Caco-2 (cell line): ENCODE results near the gene CRTAC1. TPM values are rescaled to one million over a fixed set of nuclear protein-coding genes. Genes with fewer than 3 reads are reported as not detected.

Source experiments
- BruUV-seq: library from RNA; stranded (reverse); fragments of 400-500 nt; replicated peaks from 2 replicates; lab custom pipeline; 2021; lab: Mats Ljungman, UMichigan
- CTCF ChIA-PET: fragments of 300-600 bp; sonication (Branson Sonifier 250); formaldehyde crosslinking; loops from one replicate; lab custom pipeline; 2022; ENCODE audit warnings: antibody characterized with exemption; lab: Charles Lee
- POLR2A ChIA-PET: fragments of 300-600 bp; sonication (Branson Sonifier 250); formaldehyde crosslinking; loops from one replicate; lab custom pipeline; 2022; ENCODE audit warnings: antibody characterized with exemption; lab: Charles Lee
- DNase-seq, 2 experiments: peaks; one replicate each; pipeline versions ENCODE4 v3.0.0 to v3.0.0-alpha.2; 2020 to 2022
- H3K27me3 ChIP-seq: replicated peaks from 2 replicates; pipeline ENCODE4 v1.6.0; 2011; ENCODE audit warnings: low read length; ENCODE audit not compliant: control insufficient read depth, insufficient read depth
- H3K36me3 ChIP-seq: 2 replicates; pipeline ENCODE4 v1.5.1; 2011; ENCODE audit warnings: low read length; ENCODE audit not compliant: control insufficient read depth, insufficient read depth
- H3K4me1 ChIP-seq: fragments of 250-450 bp; sonication (Bioruptor Pico); 2 replicates; pipeline ENCODE4 v1.5.1; 2020; ENCODE audit warnings: mild to moderate bottlenecking
- H3K4me3 ChIP-seq: 2 replicates; pipeline ENCODE4 v1.5.1; 2011; ENCODE audit warnings: low read depth, mild to moderate bottlenecking, control low read depth, low read length
- H3K9me3 ChIP-seq: fragments of 250-450 bp; sonication (Bioruptor Pico); 2 replicates; pipeline ENCODE4 v1.5.1; 2020; ENCODE audit warnings: mild to moderate bottlenecking, moderate library complexity
- H3K27ac Mint-ChIP-seq: one replicate; pipeline ENCODE4 v1.8.0; 2022; ENCODE audit warnings: mixed read lengths; ENCODE audit not compliant: unreplicated experiment
- H3K27me3 Mint-ChIP-seq: one replicate; pipeline ENCODE4 v1.8.0; 2022; ENCODE audit warnings: mixed read lengths; ENCODE audit not compliant: insufficient read depth, unreplicated experiment
- H3K36me3 Mint-ChIP-seq: one replicate; pipeline ENCODE4 v1.8.0; 2022; ENCODE audit warnings: mild to moderate bottlenecking, mixed read lengths; ENCODE audit not compliant: insufficient read depth, unreplicated experiment
- H3K4me1 Mint-ChIP-seq: one replicate; pipeline ENCODE4 v1.8.0; 2022; ENCODE audit warnings: low read depth, mixed read lengths; ENCODE audit not compliant: unreplicated experiment
- H3K4me3 Mint-ChIP-seq: one replicate; pipeline ENCODE4 v1.8.0; 2022; ENCODE audit warnings: mild to moderate bottlenecking, moderate library complexity, mixed read lengths; ENCODE audit not compliant: unreplicated experiment
- H3K9me3 Mint-ChIP-seq: one replicate; pipeline ENCODE4 v1.8.0; 2022; ENCODE audit warnings: mixed read lengths; ENCODE audit not compliant: unreplicated experiment
- intact Hi-C: fragments of 100-400 bp; cut with micrococcal nuclease; formaldehyde crosslinking; loops from one replicate; pipeline ENCODE4 v1.10.0; 2022; ENCODE audit not compliant: unreplicated experiment
- total RNA-seq: library from RNA; stranded (reverse); gene quantifications from 2 replicates; pipeline ENCODE4 v1.2.3, GENCODE V29; 2022
- TF ChIP-seq, protein P1 (sequence below), 2 experiments: fragments of 200-600 bp in 1 of 2; IDR thresholded peaks; 1 replicate in 1 of 2; 2 replicates in 1 of 2; pipeline versions ENCODE4 v1.5.1 to v1.8.0; 2011 to 2022; ENCODE audit warnings: antibody characterized with exemption in 1 of 2, control low read depth in 1 of 2, inconsistent platforms in 1 of 2, low read depth in 1 of 2, low read length in 1 of 2, mild to moderate bottlenecking in 1 of 2, moderate library complexity in 1 of 2; ENCODE audit not compliant: insufficient read depth in 1 of 2, severe bottlenecking in 1 of 2, unreplicated experiment in 1 of 2

CRTAC1 gene
- total RNA-seq, 1 experiment from 2014 or later, result not detected

DNA sequence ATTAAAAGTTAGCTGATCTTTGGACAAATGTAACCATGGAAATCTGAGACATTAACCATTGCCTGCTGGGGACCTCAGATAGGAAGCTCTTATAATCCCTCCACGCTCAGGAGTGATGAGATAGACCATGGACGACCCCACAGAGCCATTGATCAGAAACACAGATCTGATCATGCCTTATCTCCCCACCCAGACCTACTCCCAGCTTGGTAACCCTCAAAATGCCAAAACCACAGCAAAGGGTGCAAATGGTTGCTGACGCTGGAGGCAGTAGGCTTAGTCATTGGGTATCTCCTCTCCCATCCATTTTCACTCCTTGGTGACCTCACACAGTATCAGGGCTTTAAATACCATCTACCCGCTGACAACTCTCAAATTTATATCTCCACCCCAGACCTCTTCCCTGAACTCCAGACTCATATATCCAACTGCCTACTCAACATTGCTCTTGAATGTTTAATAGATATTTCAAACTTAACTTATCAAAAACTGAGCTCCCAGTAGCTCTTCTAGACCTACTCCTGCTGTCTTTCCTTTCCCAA is 60.8 kb downstream of the CRTAC1 start:
- Mint-ChIP-seq H3K4me1 (no peaks in the 10 kb centered on the region), H3K36me3 (no peaks in the 10 kb centered on the region), H3K27ac (no peak overlapping the region), H3K9me3 (no peaks in the 10 kb centered on the region), H3K27me3 (peaks cover 41% of the 10 kb centered on the region), H3K4me3 (no peak overlapping the region)
- POLR2A ChIA-PET, result no interaction called here
- CTCF ChIA-PET, result no interaction called here
- BruUV-seq, result no TSS peak
- H3K4me3 ChIP-seq, result no peak overlapping the region
- no peaks in the 10 kb centered on the region for H3K4me1 ChIP-seq
- H3K27me3 ChIP-seq, result no peaks in the 10 kb centered on the region; the same call in 1 of the 2 replicates
- intact Hi-C loops, result no loop called here
- TF ChIP-seq, protein P1, sequence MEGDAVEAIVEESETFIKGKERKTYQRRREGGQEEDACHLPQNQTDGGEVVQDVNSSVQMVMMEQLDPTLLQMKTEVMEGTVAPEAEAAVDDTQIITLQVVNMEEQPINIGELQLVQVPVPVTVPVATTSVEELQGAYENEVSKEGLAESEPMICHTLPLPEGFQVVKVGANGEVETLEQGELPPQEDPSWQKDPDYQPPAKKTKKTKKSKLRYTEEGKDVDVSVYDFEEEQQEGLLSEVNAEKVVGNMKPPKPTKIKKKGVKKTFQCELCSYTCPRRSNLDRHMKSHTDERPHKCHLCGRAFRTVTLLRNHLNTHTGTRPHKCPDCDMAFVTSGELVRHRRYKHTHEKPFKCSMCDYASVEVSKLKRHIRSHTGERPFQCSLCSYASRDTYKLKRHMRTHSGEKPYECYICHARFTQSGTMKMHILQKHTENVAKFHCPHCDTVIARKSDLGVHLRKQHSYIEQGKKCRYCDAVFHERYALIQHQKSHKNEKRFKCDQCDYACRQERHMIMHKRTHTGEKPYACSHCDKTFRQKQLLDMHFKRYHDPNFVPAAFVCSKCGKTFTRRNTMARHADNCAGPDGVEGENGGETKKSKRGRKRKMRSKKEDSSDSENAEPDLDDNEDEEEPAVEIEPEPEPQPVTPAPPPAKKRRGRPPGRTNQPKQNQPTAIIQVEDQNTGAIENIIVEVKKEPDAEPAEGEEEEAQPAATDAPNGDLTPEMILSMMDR (IDR thresholded peaks at IDR 0.05; ENCODE audit: insufficient read depth in 1 of 2, low read depth in 1 of 2, low read length in 1 of 2, severe bottlenecking in 1 of 2, unreplicated experiment in 1 of 2), result no peak
- no peaks in the 10 kb centered on the region for H3K9me3 ChIP-seq
- H3K36me3 ChIP-seq, result no peaks in the 10 kb centered on the region
- DNase-seq, result no peak

DNA sequence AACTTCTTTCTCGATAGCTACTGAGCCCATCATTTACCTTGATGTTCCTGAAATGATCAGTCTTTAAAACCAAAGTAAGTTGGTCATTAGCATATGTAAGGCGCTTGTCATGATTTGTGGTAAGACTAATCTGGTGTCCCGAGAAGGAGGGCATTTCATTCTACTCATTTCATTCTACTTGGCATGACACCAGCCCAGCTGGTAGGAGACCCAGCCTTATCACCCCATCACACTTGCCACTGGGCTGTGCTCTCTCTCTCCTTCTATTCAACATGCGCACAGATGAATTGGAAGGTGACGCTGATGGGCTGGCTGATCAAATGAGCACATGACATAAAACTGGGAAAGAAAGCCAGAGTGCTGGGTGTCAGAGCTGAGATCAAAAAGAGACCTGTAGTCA is 65.7 kb downstream of the CRTAC1 start:
- POLR2A ChIA-PET, result no interaction called here
- peaks cover 34% of the 10 kb centered on the region for H3K27me3 Mint-ChIP-seq

DNA sequence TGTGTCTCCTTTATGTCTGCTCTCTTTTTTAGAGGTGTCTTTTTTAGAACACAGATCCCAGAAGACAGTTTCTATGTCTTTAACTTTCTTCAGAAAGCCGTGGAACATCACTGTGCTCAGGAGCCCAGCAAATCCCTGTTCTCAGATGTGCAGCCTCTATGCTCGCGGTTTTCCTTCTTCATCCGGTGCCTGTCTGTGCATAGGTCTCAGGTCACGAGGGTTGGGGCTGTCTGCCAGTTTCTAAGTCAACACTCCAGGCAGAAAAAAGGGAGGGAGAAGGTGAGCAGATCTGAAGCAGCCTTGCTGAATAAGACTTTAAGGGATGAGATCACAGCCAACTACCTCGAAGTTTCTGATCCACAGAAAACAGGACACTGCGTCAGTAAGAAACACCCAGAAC is 68.5 kb downstream of the CRTAC1 start:
- Histone ChIP-seq H3K4me1 (no peaks in the 10 kb centered on the region), H3K27me3 (no peaks in the 10 kb centered on the region), H3K9me3 (no peaks in the 10 kb centered on the region), H3K4me3 (no peak overlapping the region), H3K36me3 (no peaks in the 10 kb centered on the region)
- intact Hi-C loops, result no loop called here
- DNase-seq, result no peak
- H3K36me3 Mint-ChIP-seq, result no peaks in the 10 kb centered on the region
- POLR2A ChIA-PET, result no interaction called here
- TF ChIP-seq, protein P1 (IDR thresholded peaks at IDR 0.05; ENCODE audit: insufficient read depth in 1 of 2, low read depth in 1 of 2, low read length in 1 of 2, severe bottlenecking in 1 of 2, unreplicated experiment in 1 of 2), result no peak
- H3K27me3 Mint-ChIP-seq, result peaks cover 32% of the 10 kb centered on the region
- no peak overlapping the region for H3K4me3 Mint-ChIP-seq
- H3K27ac Mint-ChIP-seq, result no peak overlapping the region
- no TSS peak for BruUV-seq
- no peaks in the 10 kb centered on the region for H3K9me3 Mint-ChIP-seq
- H3K4me1 Mint-ChIP-seq, result no peaks in the 10 kb centered on the region
- CTCF ChIA-PET, result no interaction called here

More for the DNA sequence above, 65.7 kb downstream of the CRTAC1 start:
- CTCF ChIA-PET, result no interaction called here
- H3K4me1 ChIP-seq, result no peaks in the 10 kb centered on the region
- intact Hi-C loops, result no loop called here
- DNase-seq, result no peak
- Mint-ChIP-seq H3K4me1 (no peaks in the 10 kb centered on the region), H3K27ac (no peak overlapping the region), H3K9me3 (no peaks in the 10 kb centered on the region), H3K4me3 (no peak overlapping the region), H3K36me3 (no peaks in the 10 kb centered on the region)
- no peak overlapping the region for H3K4me3 ChIP-seq
- H3K27me3 ChIP-seq, result no peaks in the 10 kb centered on the region
- H3K9me3 ChIP-seq, result no peaks in the 10 kb centered on the region
- no TSS peak for BruUV-seq
- TF ChIP-seq, protein P1 (IDR thresholded peaks at IDR 0.05; ENCODE audit: insufficient read depth in 1 of 2, low read depth in 1 of 2, low read length in 1 of 2, severe bottlenecking in 1 of 2, unreplicated experiment in 1 of 2), result no peak
- no peaks in the 10 kb centered on the region for H3K36me3 ChIP-seq
